GM18508 (cell line): ENCODE measurements around the gene SLC6A20.

Source experiments
- ATAC-seq: cut with Tn5 transposase; IDR thresholded peaks from one replicate; pipeline ENCODE4 v1.9.1; 2021; ENCODE audit warnings: moderate number of reproducible peaks; ENCODE audit not compliant: insufficient read depth, unreplicated experiment

Gene SLC6A20

DNA sequence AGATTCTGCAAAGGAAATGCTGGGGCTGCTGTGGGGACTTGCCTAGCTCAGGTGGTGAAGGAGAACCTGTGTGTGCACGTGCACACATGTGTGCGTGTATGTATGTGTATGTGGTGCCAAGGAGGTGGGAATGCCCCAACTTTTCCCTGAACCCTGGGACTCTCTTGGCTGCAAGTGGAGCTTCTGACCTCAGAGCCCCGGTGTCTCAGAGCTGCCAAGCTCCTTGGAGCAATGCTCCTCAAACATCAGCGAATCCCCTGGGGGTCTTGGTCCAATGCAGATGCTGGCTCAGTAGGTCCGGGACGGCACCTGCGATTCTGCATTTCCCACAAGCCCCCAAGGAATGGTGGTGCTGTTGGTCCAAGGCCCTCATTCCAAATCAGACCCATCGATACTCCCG, 5.8 kb upstream of the SLC6A20 start:
- no peak for ATAC-seq

DNA sequence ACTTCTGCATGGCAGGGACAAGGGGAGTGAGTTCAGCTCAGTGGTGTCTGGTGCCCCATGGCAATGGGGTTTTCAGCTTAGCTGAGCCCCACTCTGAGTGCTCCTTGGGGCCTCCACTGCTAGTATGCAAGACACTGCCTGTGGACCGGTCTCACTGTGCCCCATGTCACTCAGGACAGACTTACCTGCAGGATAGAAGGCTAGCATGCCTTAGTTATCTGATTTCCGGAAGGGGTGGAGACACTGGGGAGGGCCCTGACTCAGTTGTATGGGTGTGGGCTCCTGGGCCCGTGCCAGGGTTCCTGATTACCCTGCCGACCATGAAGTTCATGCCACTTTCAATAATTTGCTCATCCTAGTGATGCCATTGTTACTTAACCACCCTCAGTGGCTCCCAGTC, 4.3 kb upstream of the SLC6A20 start:
- no peak for ATAC-seq

DNA sequence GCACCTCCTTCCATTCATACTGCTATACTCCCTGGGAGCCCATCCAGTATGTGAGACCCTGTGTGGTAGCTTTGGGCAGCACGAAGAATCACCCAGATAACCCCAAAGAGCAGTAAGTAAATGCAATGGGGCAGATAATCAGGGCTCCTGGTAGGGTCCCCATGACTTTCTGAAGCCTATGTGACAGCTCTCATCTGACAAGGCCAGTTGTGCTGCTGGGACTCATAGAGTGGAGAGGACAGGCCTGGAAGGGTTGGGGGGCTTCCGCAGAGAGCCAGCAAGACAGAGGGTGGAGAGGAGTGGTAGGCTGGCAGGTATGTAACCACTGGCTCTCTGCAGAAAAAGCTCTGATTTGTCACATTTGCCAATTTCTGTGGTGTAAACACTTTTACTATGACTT, 3.2 kb upstream of the SLC6A20 start:
- ATAC-seq = no peak

DNA sequence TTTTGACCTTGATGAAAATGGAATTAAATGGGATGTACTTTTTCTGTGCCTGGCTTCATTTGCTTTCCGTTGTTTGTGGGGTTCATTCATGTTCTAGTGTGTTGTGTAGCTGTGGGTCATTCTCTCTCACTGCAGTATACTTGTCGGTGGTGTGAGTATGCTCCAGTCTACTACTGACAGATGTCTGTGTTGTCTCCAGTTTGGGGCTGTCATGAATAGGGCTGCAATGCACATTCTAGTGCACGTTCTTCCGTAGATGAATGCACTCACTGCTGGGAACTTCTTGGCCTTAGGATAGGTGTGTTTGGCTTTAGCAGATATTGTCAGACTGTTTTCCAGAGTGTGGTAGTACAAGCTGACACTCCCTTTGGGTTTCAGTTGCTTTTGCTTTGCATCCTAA, 1.7 kb upstream of the SLC6A20 start:
- ATAC-seq = no peak

DNA sequence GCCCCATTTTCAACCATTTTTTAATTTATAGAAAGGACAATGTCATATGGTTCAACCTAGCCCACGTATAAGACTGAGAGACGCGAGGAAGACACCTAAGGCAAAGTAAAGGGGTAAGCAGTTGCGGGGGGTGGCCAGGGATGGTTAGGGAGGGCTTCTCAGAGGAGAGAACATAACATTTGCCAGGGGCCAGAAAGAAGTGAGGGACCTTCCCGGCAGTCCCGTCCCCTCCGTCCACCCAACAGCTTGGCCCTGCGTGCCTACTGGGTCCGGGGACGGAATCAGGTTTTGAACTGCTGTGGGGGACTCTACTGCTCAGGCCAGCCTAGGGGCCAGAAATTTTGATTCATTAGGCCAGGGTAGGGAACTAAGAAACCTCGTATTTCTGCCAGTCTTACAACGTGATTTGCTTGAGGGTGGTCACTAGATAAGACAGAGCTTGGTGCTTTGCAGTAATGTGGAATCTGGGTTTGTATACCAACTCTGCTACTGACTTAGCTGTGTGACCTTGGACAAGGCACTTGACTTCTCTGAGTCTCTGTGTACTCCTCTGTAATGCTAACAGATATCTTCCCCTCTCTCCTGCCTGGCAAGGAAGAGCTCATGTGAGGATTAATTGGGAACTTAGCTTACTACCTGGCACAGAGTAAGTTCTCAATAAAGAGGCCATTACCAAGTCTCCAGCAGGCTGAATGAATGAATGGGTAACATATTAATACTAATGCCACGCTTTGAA, 734 bp upstream of the SLC6A20 start:
- no peak for ATAC-seq

DNA sequence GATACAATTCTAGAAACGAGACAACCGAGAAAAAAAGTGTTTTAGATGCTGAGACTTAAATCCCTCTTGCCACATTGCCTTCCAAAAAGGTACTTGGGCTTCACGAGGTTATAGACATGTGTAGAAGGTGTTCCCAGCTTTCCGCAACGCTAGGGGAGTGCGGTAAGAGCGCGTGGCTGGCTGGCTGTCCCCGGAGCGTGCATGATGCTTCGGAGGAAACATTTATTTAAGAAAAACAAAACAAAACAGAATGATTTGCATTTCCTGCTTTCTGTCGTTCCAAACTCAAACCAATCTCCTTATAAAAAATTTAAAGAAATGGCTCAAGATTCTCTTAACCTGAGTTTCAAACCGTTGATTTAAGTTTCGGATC, 841 bp downstream of the SLC6A20 start:
- no peak for ATAC-seq

DNA sequence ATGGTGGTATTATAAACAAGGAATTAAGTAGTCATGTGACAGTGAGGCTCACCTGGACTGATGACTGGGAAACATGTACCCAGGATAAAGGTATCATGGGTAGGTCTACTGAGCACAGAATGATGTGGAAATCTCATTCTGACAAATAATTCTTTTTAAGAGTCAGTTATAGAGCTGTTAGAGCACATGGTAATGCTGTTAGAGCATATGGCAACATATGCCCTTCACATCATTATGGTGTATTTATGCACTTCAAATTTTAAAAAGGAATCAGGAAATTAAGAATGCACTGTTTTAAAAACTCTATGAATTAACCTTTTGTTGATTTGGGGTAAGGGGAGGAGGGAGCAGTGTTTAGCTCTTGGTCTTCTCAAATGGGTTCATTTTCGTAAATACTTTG, 1.7 kb downstream of the SLC6A20 start:
- no peak for ATAC-seq

DNA sequence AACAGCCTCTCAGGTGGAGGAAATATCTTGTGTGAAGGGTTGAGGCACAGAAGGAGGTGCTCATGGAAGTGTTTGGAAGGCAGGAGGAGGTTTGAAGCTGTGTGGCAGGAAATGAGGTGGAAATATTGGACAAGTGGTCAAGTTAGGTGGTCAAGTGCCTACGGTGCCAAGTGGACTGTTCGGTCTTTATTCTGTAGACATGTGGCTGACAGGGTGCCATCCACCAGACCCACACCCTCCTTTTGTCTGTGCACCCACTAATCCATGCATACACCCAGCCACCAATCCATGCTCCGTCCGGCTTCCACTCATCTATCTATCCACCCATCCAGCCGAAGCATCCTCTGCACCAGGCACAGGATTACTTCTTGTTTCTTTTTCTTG, 2.2 kb downstream of the SLC6A20 start:
- ATAC-seq = no peak

DNA sequence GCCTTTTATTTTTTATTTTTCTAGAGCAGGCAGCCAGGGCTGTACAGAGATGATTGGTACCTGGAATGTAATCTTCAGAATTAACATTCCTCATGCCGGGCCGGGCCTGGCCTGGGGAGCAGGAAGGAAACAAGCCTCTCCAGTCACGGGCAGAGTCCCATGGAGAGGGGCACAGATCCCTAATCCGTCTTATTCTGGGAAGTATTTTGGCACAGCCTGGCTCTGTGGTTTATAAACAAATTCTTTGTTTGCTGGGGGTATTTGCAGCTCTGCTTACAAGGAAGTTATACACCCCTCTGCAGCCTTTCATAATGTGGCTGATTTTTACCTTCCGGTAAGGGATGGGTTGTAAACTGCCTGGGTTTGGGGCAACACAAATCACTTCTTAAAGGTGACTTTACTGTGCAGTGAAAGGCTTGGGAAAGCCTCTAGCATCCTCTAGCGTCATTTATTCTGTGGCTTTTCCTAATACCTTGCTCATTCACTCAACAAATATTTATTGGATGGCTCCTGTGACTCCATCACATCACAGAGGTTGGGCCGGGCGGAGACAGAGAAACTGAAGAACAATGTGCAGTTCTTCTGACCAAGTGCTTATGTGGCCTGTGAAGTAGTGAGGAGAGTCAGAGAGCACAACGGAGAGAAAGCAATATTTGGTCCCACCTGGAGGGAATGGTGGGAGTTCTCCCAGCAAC, 2.7 kb downstream of the SLC6A20 start:
- no peak for ATAC-seq

DNA sequence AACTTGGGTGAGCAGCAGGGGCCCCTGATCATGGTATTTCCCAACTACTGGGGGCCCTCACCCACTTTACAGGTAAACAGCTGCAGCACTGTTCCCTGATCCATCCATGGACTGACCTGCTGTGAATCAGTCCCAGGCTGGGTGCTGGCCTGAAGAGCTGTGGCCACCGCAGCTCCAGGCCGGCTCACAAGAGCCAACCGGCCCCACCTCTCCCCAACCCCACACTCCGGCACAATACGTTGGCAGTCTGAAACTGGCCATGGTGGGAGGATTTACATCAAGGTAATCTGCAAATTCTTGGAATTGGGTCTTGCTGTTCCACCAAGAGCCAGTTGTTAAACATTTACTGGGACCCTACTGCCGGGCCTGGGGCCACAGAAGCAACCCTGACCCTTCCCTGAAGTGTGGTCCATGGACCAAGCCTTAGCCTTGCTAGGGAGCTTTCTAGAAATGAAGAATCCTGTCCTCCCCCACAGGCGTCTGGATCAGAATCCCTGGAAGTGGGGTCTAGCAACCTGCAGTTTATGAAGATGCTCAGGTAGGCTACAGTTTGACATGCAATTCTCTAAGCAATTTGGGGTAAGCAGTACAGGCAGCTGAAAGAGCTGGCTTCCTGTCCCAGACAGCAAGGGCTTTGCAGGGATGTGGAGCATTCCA, 3.7 kb downstream of the SLC6A20 start:
- no peak for ATAC-seq

DNA sequence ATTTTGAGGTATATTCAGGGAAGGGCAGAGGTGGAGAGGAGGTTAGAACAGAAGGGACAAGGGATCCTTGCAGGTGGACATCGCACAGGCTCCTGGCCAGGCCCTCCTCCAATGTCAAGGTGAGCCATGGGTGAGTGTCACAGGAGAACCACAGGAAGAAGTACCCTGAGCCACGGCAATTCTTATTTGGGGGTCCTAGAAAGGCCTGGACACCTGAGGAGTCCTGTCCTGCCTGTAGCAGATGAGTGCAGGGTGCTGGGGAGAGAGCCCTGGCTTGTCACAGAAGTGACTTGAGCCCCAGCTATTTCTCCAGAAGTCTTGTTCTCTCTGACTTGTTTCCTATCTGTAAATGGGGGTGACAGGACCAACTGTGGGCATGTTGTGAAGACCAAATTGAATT, 4.3 kb downstream of the SLC6A20 start:
- no peak for ATAC-seq

DNA sequence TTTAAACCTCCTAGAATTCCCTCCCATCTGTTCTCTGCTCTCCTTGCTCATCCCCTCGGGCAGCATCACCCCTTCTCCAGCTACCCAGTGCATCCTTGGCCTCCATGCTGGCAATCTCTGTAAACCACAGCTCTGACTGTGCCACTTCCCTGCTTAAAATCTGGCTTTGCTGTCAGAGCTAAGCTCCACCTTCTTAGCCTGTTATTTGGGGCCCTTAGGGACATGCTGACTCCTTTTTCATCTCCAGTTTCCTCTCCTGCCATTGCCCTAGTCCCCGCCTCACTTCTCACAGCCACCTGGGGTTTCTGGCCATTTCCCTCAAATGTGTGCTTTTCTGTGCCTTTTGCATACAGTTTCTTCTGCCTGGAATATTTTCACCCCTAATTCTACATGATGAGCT, 5.7 kb downstream of the SLC6A20 start:
- ATAC-seq = no peak

DNA sequence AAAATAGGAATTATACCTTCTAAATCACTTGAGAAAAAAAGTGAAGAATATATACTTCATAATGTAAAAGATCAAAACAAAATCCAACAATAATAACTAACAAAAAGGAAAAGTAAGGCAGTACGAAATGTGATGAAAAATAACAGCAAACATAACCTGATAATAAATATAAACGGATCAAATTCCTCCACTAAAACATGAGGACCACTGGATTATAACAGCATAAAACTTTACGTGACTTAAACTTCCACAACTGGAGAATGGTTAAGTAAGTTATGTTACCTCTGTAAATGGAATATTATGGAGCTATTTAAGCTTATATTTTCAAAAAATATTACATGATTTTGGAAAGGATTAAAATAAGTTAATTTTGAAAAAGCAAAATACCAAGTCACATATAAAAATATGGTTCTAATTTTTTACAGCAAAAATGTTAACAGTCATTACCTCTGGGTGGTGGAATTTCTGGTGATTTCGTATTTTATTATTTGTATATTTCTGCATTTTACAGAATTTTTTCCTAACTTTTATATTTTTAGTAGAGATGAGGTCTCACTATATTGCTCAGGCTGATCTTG, 7.0 kb downstream of the SLC6A20 start:
- ATAC-seq = no peak

DNA sequence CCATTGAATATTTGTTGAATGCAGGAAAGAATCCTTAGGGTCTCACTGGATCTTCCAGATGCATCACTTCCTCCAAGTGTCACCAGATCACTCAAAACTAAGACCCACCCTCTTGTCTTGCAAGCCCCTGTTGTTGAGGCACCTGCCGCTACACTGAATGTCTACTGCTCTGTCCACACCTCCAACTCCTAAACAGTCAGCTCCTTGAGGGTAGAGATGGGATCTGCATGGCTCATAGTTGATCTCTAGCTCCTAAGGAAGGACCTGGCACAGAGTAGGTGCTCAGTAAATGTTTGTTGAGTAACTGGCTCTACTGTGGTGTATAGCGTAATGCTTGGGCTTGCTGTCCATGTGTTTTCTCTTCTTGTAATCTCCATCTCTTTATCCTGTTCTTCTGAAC, 8.8 kb downstream of the SLC6A20 start:
- no peak for ATAC-seq

DNA sequence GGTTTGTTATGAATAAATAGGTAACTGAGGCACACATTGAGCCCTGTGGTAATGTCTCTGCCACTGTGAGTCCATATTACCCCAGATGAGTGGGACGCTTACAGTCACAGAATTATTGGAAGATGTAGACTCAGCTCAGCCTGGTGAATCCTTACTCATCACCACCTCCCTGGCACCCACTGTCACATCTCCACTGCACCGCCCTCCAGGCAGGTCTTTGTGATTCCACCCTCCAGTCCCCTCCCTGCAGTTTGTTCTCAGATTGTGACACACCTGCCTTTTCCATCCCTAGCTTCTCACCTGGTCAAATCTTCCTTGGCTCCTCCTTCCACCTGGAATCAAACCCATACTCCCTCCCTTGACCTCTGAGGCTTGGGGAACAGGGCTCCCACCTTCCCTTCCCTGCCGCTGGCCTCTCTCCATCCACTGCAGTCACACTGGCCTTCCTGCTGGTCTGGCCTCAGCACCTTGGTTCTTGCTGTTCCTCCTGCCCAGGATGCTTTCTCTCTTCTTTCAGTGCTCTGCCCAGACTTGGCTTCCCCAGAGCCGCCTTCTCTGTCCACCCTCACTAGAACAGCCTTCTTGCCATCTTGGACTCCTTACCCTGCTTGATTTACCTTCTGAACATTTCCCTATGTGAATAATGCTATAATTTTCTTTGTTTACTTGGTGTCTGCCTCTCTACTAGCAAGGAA, 9.4 kb downstream of the SLC6A20 start:
- no peak for ATAC-seq

DNA sequence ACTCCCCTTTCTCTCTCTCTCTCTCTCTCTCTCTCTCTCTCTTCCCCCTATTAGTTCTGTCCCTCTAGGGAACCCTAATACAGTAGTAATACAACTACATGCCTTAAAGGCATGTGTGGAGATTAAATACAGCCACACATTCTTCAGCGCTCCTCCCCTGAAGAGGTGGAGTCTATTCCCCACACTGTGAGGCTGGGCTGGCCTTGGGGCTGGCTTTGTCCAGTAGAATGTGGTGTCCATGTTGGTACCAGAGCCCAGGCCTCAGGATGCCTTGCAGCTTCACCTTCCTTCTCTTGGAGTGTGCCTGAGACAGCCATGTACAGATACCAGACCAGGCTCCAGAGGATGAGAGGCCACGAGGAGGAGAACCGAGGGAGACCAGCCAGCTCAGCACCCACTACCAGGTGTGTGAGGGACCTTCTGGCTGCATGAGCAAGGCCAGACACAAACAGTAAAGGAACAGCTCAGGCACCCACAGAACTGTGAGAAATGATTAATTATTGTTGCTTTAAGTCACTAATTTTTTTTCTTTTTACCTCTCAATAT, 10.7 kb downstream of the SLC6A20 start:
- no peak for ATAC-seq

DNA sequence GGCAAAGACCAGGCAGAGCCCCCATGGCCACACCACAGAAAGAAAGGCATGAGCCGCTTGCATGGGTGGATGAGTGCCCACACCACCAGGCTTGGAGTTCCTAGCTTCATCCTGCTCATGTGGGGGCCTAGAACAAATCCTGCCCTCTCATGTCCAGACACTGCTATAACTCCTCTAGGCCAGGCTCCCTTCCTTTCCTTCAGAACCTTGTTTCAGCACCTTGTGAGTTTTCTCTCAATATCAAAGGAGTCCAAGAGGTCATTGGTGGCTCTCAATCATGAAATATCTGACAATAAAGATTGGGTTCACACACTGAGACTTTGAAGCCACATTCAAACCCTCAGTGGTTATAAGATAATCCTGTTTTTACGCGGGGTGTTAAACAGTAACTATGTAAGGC, 12.7 kb downstream of the SLC6A20 start:
- ATAC-seq = no peak

DNA sequence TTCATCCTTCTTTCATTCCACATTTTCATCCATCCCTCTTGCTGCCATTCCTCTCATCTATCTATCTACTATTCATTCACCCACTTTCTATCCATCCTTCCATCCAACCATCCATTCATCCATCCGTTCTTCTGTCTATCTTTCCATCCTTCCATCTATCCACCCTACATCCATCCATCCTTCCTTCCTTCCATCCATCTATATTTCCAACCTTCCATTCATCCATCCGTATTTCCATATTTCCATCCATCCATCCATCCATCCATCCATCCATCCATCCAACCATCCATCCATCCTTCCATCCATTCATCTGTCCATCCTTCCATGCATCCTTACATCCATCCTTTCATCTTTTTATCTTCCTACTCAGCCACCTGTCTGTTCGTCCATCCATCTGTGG, 14.0 kb downstream of the SLC6A20 start:
- ATAC-seq = no peak

DNA sequence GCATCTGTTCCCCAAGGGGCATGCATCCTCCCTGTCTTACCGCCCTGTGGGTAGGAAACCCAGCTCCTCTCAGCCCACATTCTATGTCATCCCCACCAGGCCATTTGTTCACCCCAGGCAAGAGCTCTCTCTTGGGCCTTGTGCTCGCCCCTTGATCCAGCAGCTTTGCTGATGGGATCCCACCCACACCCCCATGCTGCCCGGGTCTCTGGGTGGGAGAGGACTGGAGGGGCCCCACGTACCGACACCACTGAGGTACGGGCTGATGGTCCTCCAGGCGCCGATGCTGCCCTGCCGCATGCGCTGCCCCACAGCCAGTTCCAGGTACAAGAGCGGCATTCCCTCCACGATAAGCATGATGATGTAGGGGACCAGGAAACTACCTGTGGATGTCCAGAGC, 14.5 kb downstream of the SLC6A20 start:
- no peak for ATAC-seq

DNA sequence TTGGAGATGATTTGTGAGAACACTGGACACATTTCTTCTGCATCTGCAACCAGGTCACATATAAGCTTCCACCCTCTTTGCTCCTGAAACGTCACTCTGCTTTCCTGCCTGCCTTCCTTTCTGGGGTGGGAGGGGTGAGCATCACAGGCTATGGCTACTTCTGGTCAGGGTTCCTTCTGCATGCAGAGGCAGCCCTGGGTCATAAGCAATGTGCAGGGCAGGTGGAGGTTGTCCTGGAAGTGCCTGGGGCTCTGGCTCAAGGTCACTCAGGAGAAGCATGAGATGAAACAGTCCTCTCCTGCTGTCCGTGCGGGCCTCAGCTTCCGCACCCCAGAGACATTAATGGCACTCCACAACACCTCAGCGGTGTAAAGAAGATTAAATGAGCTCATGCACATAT, 15.1 kb downstream of the SLC6A20 start:
- ATAC-seq = no peak
